AG10803 (cell line): ENCODE results near the gene SORCS3.

ENCODE experiments used
- DNase-seq: peaks from one replicate; pipeline ENCODE4 v3.0.0; 2010; ENCODE audit warnings: low read depth
- H3K4me3 ChIP-seq: 2 replicates; pipeline ENCODE4 v1.5.1; 2011; ENCODE audit warnings: mild to moderate bottlenecking, low read length, control low read depth
- CTCF ChIP-seq: conservative IDR thresholded peaks from 2 replicates; pipeline ENCODE4 v1.5.1; 2011; ENCODE audit warnings: mild to moderate bottlenecking, low read length, control low read depth, inconsistent platforms

SORCS3 gene

GRCh38 chr10:104735757-104736391 lies 94.8 kb downstream of the SORCS3 start:
- TF ChIP-seq CTCF, result no peak
- no peak overlapping the region for H3K4me3 ChIP-seq
- no peak for DNase-seq

GRCh38 chr10:104741127-104741526 lies 100.0 kb downstream of the SORCS3 start:
- H3K4me3 ChIP-seq, result no peak overlapping the region
- TF ChIP-seq CTCF, result no peak
- no peak for DNase-seq

- no peak overlapping the region for H3K4me3 ChIP-seq
- no peak for TF ChIP-seq CTCF
- no peak for DNase-seq
Measured at GRCh38 chr10:104744052-104744451, 103.0 kb downstream of the SORCS3 start.

GRCh38 chr10:104750291-104750690 lies 109.2 kb downstream of the SORCS3 start:
- no peak for TF ChIP-seq CTCF
- H3K4me3 ChIP-seq, result no peak overlapping the region
- DNase-seq, result no peak

GRCh38 chr10:104762793-104763192 lies 121.7 kb downstream of the SORCS3 start:
- H3K4me3 ChIP-seq, result no peak overlapping the region
- TF ChIP-seq CTCF, result no peak
- DNase-seq, result no peak

- no peak for TF ChIP-seq CTCF
- no peak for DNase-seq
Measured at GRCh38 chr10:104766341-104766740, 125.3 kb downstream of the SORCS3 start.

GRCh38 chr10:104767282-104767681 lies 126.2 kb downstream of the SORCS3 start:
- H3K4me3 ChIP-seq, result no peak overlapping the region
- DNase-seq, result no peak
- TF ChIP-seq CTCF, result no peak

More at GRCh38 chr10:104766341-104766740, 125.3 kb downstream of the SORCS3 start:
- H3K4me3 ChIP-seq, result no peak overlapping the region
